GM18868 (cell line): ENCODE data around the gene RUBCNL.

Experiments used
- ATAC-seq: cut with Tn5 transposase; IDR thresholded peaks from one replicate; pipeline ENCODE4 v1.9.1; 2021; ENCODE audit warnings: mild to moderate bottlenecking, moderate library complexity; ENCODE audit not compliant: unreplicated experiment

RUBCNL gene

GRCh38 chr13:46311217-46311616 lies 75.8 kb downstream of the RUBCNL start:
- no peak for ATAC-seq

- ATAC-seq: no peak
Observed at GRCh38 chr13:46310066-46310465, 77.0 kb downstream of the RUBCNL start.

GRCh38 chr13:46307554-46307953 lies 79.5 kb downstream of the RUBCNL start:
- no peak for ATAC-seq

- no peak for ATAC-seq
Observed at GRCh38 chr13:46304546-46304945, 82.5 kb downstream of the RUBCNL start.

GRCh38 chr13:46303742-46304385 lies 83.2 kb downstream of the RUBCNL start:
- peak; percentile 47 for ATAC-seq

GRCh38 chr13:46297361-46297811 lies 89.7 kb downstream of the RUBCNL start:
- no peak for ATAC-seq

- ATAC-seq: no peak
Observed at GRCh38 chr13:46296921-46297320, 90.1 kb downstream of the RUBCNL start.

- peak; percentile 52 for ATAC-seq
Observed at GRCh38 chr13:46296115-46296822, 90.8 kb downstream of the RUBCNL start.

- ATAC-seq: peak; percentile 76
Observed at GRCh38 chr13:46295491-46296114, 91.4 kb downstream of the RUBCNL start.

- no peak for ATAC-seq
Observed at GRCh38 chr13:46293436-46293835, 93.6 kb downstream of the RUBCNL start.
